Right renal pelvis (tissue), 4 donors: ENCODE results near the gene GNAO1. TPM values are rescaled to one million over a fixed set of nuclear protein-coding genes. Genes with fewer than 3 reads are reported as not detected.

ENCODE experiments used
- DNase-seq, 4 donors: peaks; one replicate each; pipeline ENCODE4 v3.0.0-alpha.2; 2013; ENCODE audit warnings: low read depth in 4 of 4, low spot score in 3 of 4, missing footprints in 1 of 4
- polyA plus RNA-seq, 4 donors: library from polyadenylated mRNA; unstranded; fragments of 120-200 nt; gene quantifications; one replicate each; pipeline ENCODE4 v1.2.1, GENCODE V29; 2013; ENCODE audit not compliant: insufficient read length in 4 of 4

GNAO1 gene
- polyA plus RNA-seq, 4 donors, result 4.7 to 7.1 (median 6.4) TPM

GRCh38 chr16:56306690-56307533 is 115.6 kb downstream of the GNAO1 start:
- no peak for DNase-seq

GRCh38 chr16:56307534-56307873 is 116.2 kb downstream of the GNAO1 start:
- no peak for DNase-seq

- DNase-seq, result no peak
These were observed 117.7 kb downstream of the GNAO1 start for GRCh38 chr16:56309008-56309407.

- DNase-seq, result no peak
These were observed 119.4 kb downstream of the GNAO1 start for GRCh38 chr16:56310690-56311089.

- DNase-seq, result no peak
These were observed 120.1 kb downstream of the GNAO1 start for GRCh38 chr16:56311208-56312027.

- no peak for DNase-seq
These were observed 120.7 kb downstream of the GNAO1 start for GRCh38 chr16:56312028-56312300.

GRCh38 chr16:56312556-56312955 is 121.3 kb downstream of the GNAO1 start:
- no peak for DNase-seq

GRCh38 chr16:56314244-56314850 is 123.1 kb downstream of the GNAO1 start:
- DNase-seq, result no peak

- no peak for DNase-seq
These were observed 124.7 kb downstream of the GNAO1 start for GRCh38 chr16:56315955-56316354.

- DNase-seq, result no peak
These were observed 125.3 kb downstream of the GNAO1 start for GRCh38 chr16:56316545-56316944.

- DNase-seq, result peak; percentile 73 to 81 (median 75)
These were observed 126.9 kb downstream of the GNAO1 start for GRCh38 chr16:56317998-56318826.

GRCh38 chr16:56318827-56319140 is 127.5 kb downstream of the GNAO1 start:
- DNase-seq, result no peak

- DNase-seq, result no peak
These were observed 128.1 kb downstream of the GNAO1 start for GRCh38 chr16:56319376-56319775.

GRCh38 chr16:56320056-56320455 is 128.8 kb downstream of the GNAO1 start:
- no peak for DNase-seq

- DNase-seq, result no peak
These were observed 129.7 kb downstream of the GNAO1 start for GRCh38 chr16:56320811-56321558.

- no peak for DNase-seq
These were observed 130.3 kb downstream of the GNAO1 start for GRCh38 chr16:56321571-56321970.

GRCh38 chr16:56324406-56324805 is 133.1 kb downstream of the GNAO1 start:
- DNase-seq, result no peak

- DNase-seq, result no peak
These were observed 134.7 kb downstream of the GNAO1 start for GRCh38 chr16:56325956-56326355.

GRCh38 chr16:56327071-56327928 is 136.0 kb downstream of the GNAO1 start:
- DNase-seq, result no peak
